ENCODE data around the gene KLRC4.

GRCh38 chr12:10453156-10453555, 43.6 kb upstream of the KLRC4 start, which contains the start of gene KLRC1:
- TF ChIP-seq POLR2AphosphoS5 (IDR thresholded peaks at IDR 0.05) (no peak), REST (IDR thresholded peaks at IDR 0.05; ENCODE audit: borderline replicate concordance) (no peak), CTCF (IDR thresholded peaks at IDR 0.05; ENCODE audit: poor library complexity, severe bottlenecking) (no peak), EZH2 (IDR thresholded peaks at IDR 0.05; ENCODE audit: borderline replicate concordance, insufficient read depth, low read length, poor library complexity, severe bottlenecking) (no peak), RAD21 (conservative IDR thresholded peaks at IDR 0.05) (no peak), SMC3 (conservative IDR thresholded peaks at IDR 0.05; ENCODE audit: poor library complexity) (no peak), EP300 (conservative IDR thresholded peaks at IDR 0.05; ENCODE audit: poor library complexity, severe bottlenecking) (no peak)
